Kidney epithelial cell (primary cell): Measurements from ENCODE around the gene GFI1B. TPM values are rescaled to one million over a fixed set of nuclear protein-coding genes. Genes with fewer than 3 reads are reported as not detected.
"Not testable (repeated sequence)": the region's sequence is repeated elsewhere in the genome, so short reads cannot be mapped to it uniquely, and the experiment has no call there.

Source experiments
- DNase-seq: peaks from one replicate; pipeline ENCODE4 v3.0.0-alpha.2; 2010; ENCODE audit warnings: low read depth
- H3K27me3 ChIP-seq: 2 replicates; pipeline ENCODE4 v1.6.0; 2011; ENCODE audit warnings: low read length; ENCODE audit not compliant: control insufficient read depth, insufficient read depth
- H3K36me3 ChIP-seq: 2 replicates; pipeline ENCODE4 v1.5.1; 2011; ENCODE audit warnings: low read length; ENCODE audit not compliant: control insufficient read depth, insufficient read depth
- H3K4me3 ChIP-seq: 2 replicates; pipeline ENCODE4 v1.5.1; 2011; ENCODE audit warnings: low read depth, mild to moderate bottlenecking, control low read depth, low read length
- CTCF ChIP-seq: IDR thresholded peaks from 2 replicates; pipeline ENCODE4 v1.5.1; 2011; ENCODE audit warnings: mild to moderate bottlenecking, moderate library complexity, low read length, control low read depth, inconsistent platforms; ENCODE audit not compliant: insufficient read depth, poor library complexity, severe bottlenecking
- total RNA-seq: library from RNA; depleted of rRNA; stranded (reverse); fragments of >200 nt; gene quantifications from 2 replicates; pipeline ENCODE4 v1.2.3, GENCODE V29; 2015

GFI1B gene
- total RNA-seq, 1 donor from 2014 or later, result not detected

DNA sequence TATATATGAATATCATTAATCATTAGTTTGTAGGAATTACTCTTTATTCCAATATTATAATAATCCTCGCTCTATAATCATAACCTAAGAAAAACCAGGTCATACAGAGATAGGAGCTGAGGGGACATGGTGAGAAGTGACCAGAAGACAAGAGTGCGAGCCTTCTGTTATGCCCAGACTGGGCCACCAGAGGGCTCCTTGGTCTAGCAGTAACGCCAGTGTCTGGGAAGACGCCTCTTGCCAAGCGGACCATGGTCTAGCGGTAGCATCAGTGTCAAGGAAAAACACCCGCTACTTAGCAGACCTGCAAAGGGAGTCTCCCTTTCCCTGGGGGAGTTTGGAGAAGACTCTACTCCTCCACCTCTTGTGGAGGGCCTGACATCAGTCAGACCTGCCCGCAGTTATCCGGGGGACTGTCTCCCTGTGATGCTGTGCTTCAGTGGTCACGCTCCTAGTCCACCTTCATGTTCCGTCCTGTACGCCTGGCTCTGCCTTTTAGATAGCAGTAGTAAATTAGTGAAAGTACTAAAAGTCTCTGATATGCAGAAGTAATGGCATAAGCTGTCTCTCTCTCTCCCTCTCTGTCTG is 62.5 kb downstream of the GFI1B start:
- not testable (repeated sequence) for H3K4me3 ChIP-seq, H3K27me3 ChIP-seq, DNase-seq, H3K36me3 ChIP-seq
- peak; percentile 23 for TF ChIP-seq CTCF

Other genes with a start within 250 kb of the GFI1B start
- 1.6 and 2.0 TPM in 2 replicates for gene AK8, start 100.4 kb upstream of the GFI1B start, total RNA-seq
- gene SPACA9, start 99.8 kb upstream of the GFI1B start, total RNA-seq, result 4.0 and 6.9 TPM in 2 replicates
- 31.3 and 31.7 TPM in 2 replicates for gene TSC1, start 34.1 kb upstream of the GFI1B start, total RNA-seq
- gene GTF3C5, start 52.3 kb downstream of the GFI1B start, total RNA-seq, result 94.3 and 94.7 TPM in 2 replicates
- gene CEL, start 83.3 kb downstream of the GFI1B start, total RNA-seq, result 0.68 and 1.2 TPM in 2 replicates
- 39.9 and 43.7 TPM in 2 replicates for gene RALGDS, start 142.5 kb downstream of the GFI1B start, total RNA-seq
- gene GBGT1, start 185.2 kb downstream of the GFI1B start, total RNA-seq, result 8.8 and 12.4 TPM in 2 replicates
- gene OBP2B, start 230.6 kb downstream of the GFI1B start, total RNA-seq, result not detected in 2 replicates